Right lobe of liver (tissue), 6 donors: ENCODE measurements around the gene NOS1AP. TPM values are rescaled to one million over a fixed set of nuclear protein-coding genes. Genes with fewer than 3 reads are reported as not detected.

Experiments
- ATAC-seq, 4 donors: fragments of 200-7000 bp; cut with Tn5 transposase; one replicate each; pipeline ENCODE4 v1.9.1; 2020; ENCODE audit warnings: mild to moderate bottlenecking in 4 of 4, moderate library complexity in 4 of 4
- DNase-seq, 3 donors: peaks; one replicate each; pipeline ENCODE4 v3.0.0-alpha.2; 2020
- H3K27ac ChIP-seq, 3 donors: fragments of 200-600 bp; one replicate each; pipeline ENCODE4 v1.8.0; 2022
- H3K27me3 ChIP-seq, 2 donors: fragments of 200-600 bp; one replicate each; pipeline ENCODE4 v1.8.0; 2022
- H3K36me3 ChIP-seq, 4 donors: fragments of 200-600 bp; sonication (generic) in 1 of 4; one replicate each; pipeline versions ENCODE4 v1.5.1 to v1.8.0; 2017 to 2022; ENCODE audit warnings: control low read depth in 1 of 4
- H3K4me1 ChIP-seq, 4 donors: fragments of 200-600 bp; sonication (generic) in 1 of 4; one replicate each; pipeline versions ENCODE4 v1.5.1 to v1.8.0; 2017 to 2022; ENCODE audit warnings: control low read depth in 1 of 4
- H3K4me3 ChIP-seq, 3 donors: fragments of 200-600 bp; one replicate each; pipeline ENCODE4 v1.8.0; 2022
- H3K9me3 ChIP-seq, 4 donors: fragments of 200-600 bp; sonication (generic) in 1 of 4; one replicate each; pipeline versions ENCODE4 v1.5.1 to v1.8.0; 2017 to 2022; ENCODE audit warnings: control low read depth in 1 of 4
- CTCF ChIP-seq, 4 donors: fragments of 200-600 bp in 3 of 4; fragments of 450-650 bp in 1 of 4; IDR thresholded peaks; one replicate each; pipeline versions ENCODE4 v1.5.1 to v1.8.0; 2016 to 2022; ENCODE audit warnings: antibody characterized with exemption in 4 of 4, mild to moderate bottlenecking in 2 of 4
- POLR2A ChIP-seq: fragments of 450-650 bp; IDR thresholded peaks from one replicate; pipeline ENCODE4 v1.6.1; 2017; ENCODE audit warnings: antibody characterized with exemption, mild to moderate bottlenecking
- WGBS: methylation state at CpG from one replicate; pipeline ENCODE4 v1.1.6; 2018; ENCODE audit warnings: low coverage, low lambda C conversion rate; ENCODE audit not compliant: insufficient coverage; ENCODE audit errors: missing lambda C conversion rate; 5-methylcytosine and 5-hydroxymethylcytosine counted together
- intact Hi-C, 2 donors: fragments of 100-400 bp; cut with DNase I; formaldehyde crosslinking; loops; one replicate each; pipeline versions ENCODE4 v1.11.2 to v1.14.1; 2022
- total RNA-seq, 6 experiments: library from RNA; depleted of rRNA in 2 of 6; stranded (reverse); fragments of >200 nt in 2 of 6; fragmentation: NEBNext Ultra II Directional in 3 of 6; extraction: Animal tissue kit (Norgen Biotek cat#: 25700) in 3 of 6; gene quantifications; one replicate each; pipeline versions ENCODE4 v1.1.0 to v1.2.4, GENCODE V29; 2016 to 2023
- donor health status: DM: no; HTN: yes; CAD: no.
- donor health status: DM: no; HTN: no; CAD: no.
- donor health status: DM: no; HTN: no; CAD: no.
- donor health status: DM: no; HTN: yes; CAD: no.
- donor health status: DM: no; HTN: yes; CAD: no.

The NOS1AP gene
- total RNA-seq, 6 experiments from 2014 or later, result 4.7 to 24.8 (median 11.6) TPM

GRCh38 chr1:162036163-162036562, 33.3 kb upstream of the NOS1AP start:
- H3K9me3 ChIP-seq, result no peaks in the 10 kb centered on the region
- intact Hi-C loops, result loop anchor here in 1 of 2 donors (10.0 kb wide), 1 partner anchor 241 kb away; no protein-coding TSS in a partner anchor

GRCh38 chr1:162038624-162039023, 30.9 kb upstream of the NOS1AP start:
- Histone ChIP-seq H3K27ac (no peak overlapping the region), H3K27me3 (no peaks in the 10 kb centered on the region), H3K4me3 (no peak overlapping the region), H3K9me3 (no peaks in the 10 kb centered on the region), H3K36me3 (no peaks in the 10 kb centered on the region), H3K4me1 (no peaks in the 10 kb centered on the region)
- WGBS, result 85% methylated on average over 1 of the region's 1 CpG
- DNase-seq (no peak), ATAC-seq (no peak)
- intact Hi-C loops, result loop anchor here in 1 of 2 donors (10.0 kb wide), 1 partner anchor 244 kb away; no protein-coding TSS in a partner anchor
- no peak for TF ChIP-seq CTCF (IDR thresholded peaks at IDR 0.05)
- TF ChIP-seq POLR2A, result no peak

More at GRCh38 chr1:162036163-162036562, 33.3 kb upstream of the NOS1AP start:
- Histone ChIP-seq H3K27ac (no peak overlapping the region), H3K27me3 (no peaks in the 10 kb centered on the region), H3K36me3 (no peaks in the 10 kb centered on the region), H3K4me3 (no peak overlapping the region), H3K4me1 (no peaks in the 10 kb centered on the region)
- DNase-seq (no peak), ATAC-seq (no peak)
- TF ChIP-seq CTCF (IDR thresholded peaks at IDR 0.05) (no peak), POLR2A (no peak)
- WGBS, result 92% methylated on average over 1 of the region's 1 CpG

GRCh38 chr1:162040001-162040400, 29.5 kb upstream of the NOS1AP start:
- 51% methylated on average over 4 of the region's 4 CpGs for WGBS
- no peaks in the 10 kb centered on the region for H3K36me3 ChIP-seq
- intact Hi-C loops, result no loop called here
- no peaks in the 10 kb centered on the region for H3K9me3 ChIP-seq
- ATAC-seq, result peak in 1 of 4 donors; percentile 30
- H3K27ac ChIP-seq, result no peak overlapping the region
- DNase-seq, result no peak
- no peaks in the 10 kb centered on the region for H3K4me1 ChIP-seq
- no peaks in the 10 kb centered on the region for H3K27me3 ChIP-seq
- H3K4me3 ChIP-seq, result no peak overlapping the region
- no peak for TF ChIP-seq CTCF (IDR thresholded peaks at IDR 0.05)
- TF ChIP-seq POLR2A, result no peak

- H3K4me1 ChIP-seq, result no peaks in the 10 kb centered on the region
- intact Hi-C loops, result no loop called here
- DNase-seq (no peak), ATAC-seq (peak in 2 of 4 donors; percentile 28 to 38)
- H3K9me3 ChIP-seq, result no peaks in the 10 kb centered on the region
- no peaks in the 10 kb centered on the region for H3K27me3 ChIP-seq
- TF ChIP-seq POLR2A (no peak), CTCF (IDR thresholded peaks at IDR 0.05) (peak; percentile 19 to 40 (median 30))
- H3K27ac ChIP-seq, result no peak overlapping the region
- no peak overlapping the region for H3K4me3 ChIP-seq
- no peaks in the 10 kb centered on the region for H3K36me3 ChIP-seq
Measured at GRCh38 chr1:162040657-162041056, 28.8 kb upstream of the NOS1AP start.

- ATAC-seq, result no peak
- Histone ChIP-seq H3K27ac (no peak overlapping the region), H3K4me3 (no peak overlapping the region), H3K9me3 (no peaks in the 10 kb centered on the region), H3K36me3 (no peaks in the 10 kb centered on the region), H3K27me3 (no peaks in the 10 kb centered on the region), H3K4me1 (no peaks in the 10 kb centered on the region)
- WGBS, result 44% methylated on average over 1 of the region's 1 CpG
- TF ChIP-seq POLR2A (no peak), CTCF (IDR thresholded peaks at IDR 0.05) (no peak)
- no peak for DNase-seq
- intact Hi-C loops, result no loop called here
Measured at GRCh38 chr1:162042361-162042760, 27.1 kb upstream of the NOS1AP start.
